Hepatocyte (in vitro differentiated cells): Measurements from ENCODE around the gene CLIC4.

Experiments used
- EZH2 ChIP-seq: fragments of 200-600 bp; sonication (generic); IDR thresholded peaks from 2 replicates; pipeline ENCODE4 v1.6.1; 2016; ENCODE audit warnings: antibody characterized with exemption, mild to moderate bottlenecking, borderline replicate concordance
- EZH2phosphoT487 ChIP-seq: fragments of 200-600 bp; sonication (generic); IDR thresholded peaks from one replicate; pipeline ENCODE4 v1.6.1; 2018; ENCODE audit warnings: antibody characterized with exemption, mild to moderate bottlenecking, low read depth, moderate library complexity; ENCODE audit not compliant: unreplicated experiment, severe bottlenecking
- TF ChIP-seq, protein P1 (sequence below): fragments of 200-600 bp; sonication (generic); IDR thresholded peaks from 2 replicates; pipeline ENCODE4 v1.5.1; 2016; ENCODE audit warnings: antibody characterized with exemption, mild to moderate bottlenecking; ENCODE audit not compliant: poor library complexity

DNA sequence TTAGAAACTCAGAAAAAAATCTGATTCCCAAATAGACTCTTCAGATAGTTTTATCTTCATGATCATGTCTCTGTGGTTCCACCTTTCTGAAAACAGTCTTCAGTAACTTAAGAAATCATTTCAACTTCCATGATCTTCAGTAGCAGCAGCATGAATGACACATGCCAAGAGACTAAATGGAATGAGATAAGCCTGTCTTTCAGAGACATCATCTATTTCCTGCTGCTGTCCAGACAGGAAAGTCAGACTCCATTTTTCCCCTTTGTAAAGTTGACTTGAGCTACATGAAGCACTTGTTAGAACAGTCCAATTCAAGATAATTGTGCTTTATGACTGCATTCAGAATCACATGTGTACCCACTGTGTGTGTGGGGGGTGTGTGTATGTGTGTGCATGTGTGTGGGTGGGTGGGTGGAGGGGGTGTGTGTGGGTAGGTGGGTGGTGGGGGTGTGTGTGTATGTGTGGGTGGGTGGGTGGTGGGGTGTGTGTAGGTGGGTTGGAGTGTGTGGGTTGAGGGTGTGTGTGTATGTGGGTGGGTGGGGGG, 58.8 kb downstream of the CLIC4 start:
- TF ChIP-seq, protein P1, sequence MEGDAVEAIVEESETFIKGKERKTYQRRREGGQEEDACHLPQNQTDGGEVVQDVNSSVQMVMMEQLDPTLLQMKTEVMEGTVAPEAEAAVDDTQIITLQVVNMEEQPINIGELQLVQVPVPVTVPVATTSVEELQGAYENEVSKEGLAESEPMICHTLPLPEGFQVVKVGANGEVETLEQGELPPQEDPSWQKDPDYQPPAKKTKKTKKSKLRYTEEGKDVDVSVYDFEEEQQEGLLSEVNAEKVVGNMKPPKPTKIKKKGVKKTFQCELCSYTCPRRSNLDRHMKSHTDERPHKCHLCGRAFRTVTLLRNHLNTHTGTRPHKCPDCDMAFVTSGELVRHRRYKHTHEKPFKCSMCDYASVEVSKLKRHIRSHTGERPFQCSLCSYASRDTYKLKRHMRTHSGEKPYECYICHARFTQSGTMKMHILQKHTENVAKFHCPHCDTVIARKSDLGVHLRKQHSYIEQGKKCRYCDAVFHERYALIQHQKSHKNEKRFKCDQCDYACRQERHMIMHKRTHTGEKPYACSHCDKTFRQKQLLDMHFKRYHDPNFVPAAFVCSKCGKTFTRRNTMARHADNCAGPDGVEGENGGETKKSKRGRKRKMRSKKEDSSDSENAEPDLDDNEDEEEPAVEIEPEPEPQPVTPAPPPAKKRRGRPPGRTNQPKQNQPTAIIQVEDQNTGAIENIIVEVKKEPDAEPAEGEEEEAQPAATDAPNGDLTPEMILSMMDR = no peak
- no peak for TF ChIP-seq EZH2
- TF ChIP-seq EZH2phosphoT487 = no peak
